ENCODE measurements around the gene ASXL2.

DNA sequence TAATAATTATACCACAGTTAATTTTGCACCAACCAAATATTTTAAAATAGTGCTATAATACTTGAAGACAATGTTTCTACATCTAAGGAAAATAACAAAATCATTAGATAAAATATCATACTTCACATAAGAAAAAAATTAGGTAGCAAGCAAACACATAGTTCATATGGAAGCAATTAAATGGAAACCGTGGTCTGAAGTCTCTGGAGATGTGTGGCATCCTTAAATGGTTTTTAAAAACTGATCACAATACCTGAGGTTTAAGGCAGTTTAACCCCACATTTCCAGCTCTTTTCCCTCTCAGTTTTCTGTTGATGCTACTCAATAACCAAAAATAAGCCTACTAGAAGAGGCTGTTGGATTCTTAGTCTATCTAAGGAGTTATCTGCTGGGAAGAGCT lies 71.3 kb downstream of the ASXL2 start:
- no peak for TF ChIP-seq EZH2phosphoT487 (IDR thresholded peaks at IDR 0.05; ENCODE audit: low read depth)
- TF ChIP-seq, protein P1, sequence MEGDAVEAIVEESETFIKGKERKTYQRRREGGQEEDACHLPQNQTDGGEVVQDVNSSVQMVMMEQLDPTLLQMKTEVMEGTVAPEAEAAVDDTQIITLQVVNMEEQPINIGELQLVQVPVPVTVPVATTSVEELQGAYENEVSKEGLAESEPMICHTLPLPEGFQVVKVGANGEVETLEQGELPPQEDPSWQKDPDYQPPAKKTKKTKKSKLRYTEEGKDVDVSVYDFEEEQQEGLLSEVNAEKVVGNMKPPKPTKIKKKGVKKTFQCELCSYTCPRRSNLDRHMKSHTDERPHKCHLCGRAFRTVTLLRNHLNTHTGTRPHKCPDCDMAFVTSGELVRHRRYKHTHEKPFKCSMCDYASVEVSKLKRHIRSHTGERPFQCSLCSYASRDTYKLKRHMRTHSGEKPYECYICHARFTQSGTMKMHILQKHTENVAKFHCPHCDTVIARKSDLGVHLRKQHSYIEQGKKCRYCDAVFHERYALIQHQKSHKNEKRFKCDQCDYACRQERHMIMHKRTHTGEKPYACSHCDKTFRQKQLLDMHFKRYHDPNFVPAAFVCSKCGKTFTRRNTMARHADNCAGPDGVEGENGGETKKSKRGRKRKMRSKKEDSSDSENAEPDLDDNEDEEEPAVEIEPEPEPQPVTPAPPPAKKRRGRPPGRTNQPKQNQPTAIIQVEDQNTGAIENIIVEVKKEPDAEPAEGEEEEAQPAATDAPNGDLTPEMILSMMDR (IDR thresholded peaks at IDR 0.05; ENCODE audit: low read depth, low read length) = no peak
